Cerebellar cortex (tissue), 1 donor: Measurements from ENCODE around the gene RIN2.

ENCODE experiments used
- DNase-seq: peaks from one replicate; pipeline ENCODE4 v3.0.0-alpha.2; 2015; ENCODE audit warnings: low spot score

The RIN2 gene

GRCh38 chr20:19765266-19765665 is 7.2 kb downstream of the RIN2 start:
- no peak for DNase-seq

GRCh38 chr20:19765913-19766312 is 7.9 kb downstream of the RIN2 start:
- DNase-seq, result no peak

- no peak for DNase-seq
Observed at GRCh38 chr20:19767070-19767469, 9.0 kb downstream of the RIN2 start.

GRCh38 chr20:19768325-19768842 is 10.3 kb downstream of the RIN2 start:
- DNase-seq, result no peak

- DNase-seq, result no peak
Observed at GRCh38 chr20:19769507-19769906, 11.4 kb downstream of the RIN2 start.

- DNase-seq, result no peak
Observed at GRCh38 chr20:19770375-19770774, 12.3 kb downstream of the RIN2 start.

- DNase-seq, result no peak
Observed at GRCh38 chr20:19771031-19771430, 13.0 kb downstream of the RIN2 start.

- no peak for DNase-seq
Observed at GRCh38 chr20:19773471-19773870, 15.4 kb downstream of the RIN2 start.

- no peak for DNase-seq
Observed at GRCh38 chr20:19774135-19774933, 16.3 kb downstream of the RIN2 start.

GRCh38 chr20:19775353-19776253 is 17.5 kb downstream of the RIN2 start:
- DNase-seq, result no peak

- DNase-seq, result no peak
Observed at GRCh38 chr20:19777315-19777714, 19.3 kb downstream of the RIN2 start.

- no peak for DNase-seq
Observed at GRCh38 chr20:19777981-19778380, 19.9 kb downstream of the RIN2 start.

GRCh38 chr20:19778404-19778803 is 20.3 kb downstream of the RIN2 start:
- no peak for DNase-seq

- no peak for DNase-seq
Observed at GRCh38 chr20:19779634-19780033, 21.6 kb downstream of the RIN2 start.

GRCh38 chr20:19780261-19780660 is 22.2 kb downstream of the RIN2 start:
- no peak for DNase-seq

GRCh38 chr20:19781235-19781634 is 23.2 kb downstream of the RIN2 start:
- DNase-seq, result no peak

GRCh38 chr20:19782669-19783068 is 24.6 kb downstream of the RIN2 start:
- DNase-seq, result no peak

GRCh38 chr20:19783966-19784401 is 25.9 kb downstream of the RIN2 start:
- no peak for DNase-seq

- DNase-seq, result peak; percentile 70
Observed at GRCh38 chr20:19784511-19785172, 26.6 kb downstream of the RIN2 start.

- no peak for DNase-seq
Observed at GRCh38 chr20:19785173-19785982, 27.3 kb downstream of the RIN2 start.

GRCh38 chr20:19785983-19786285 is 27.9 kb downstream of the RIN2 start:
- no peak for DNase-seq

- no peak for DNase-seq
Observed at GRCh38 chr20:19786311-19786710, 28.3 kb downstream of the RIN2 start.
